ENCODE results near the gene KLHL7. TPM values are rescaled to one million over a fixed set of nuclear protein-coding genes. Genes with fewer than 3 reads are reported as not detected.

Gene KLHL7
- total RNA-seq, 1 donor from 2014 or later, result 54.8 TPM

DNA sequence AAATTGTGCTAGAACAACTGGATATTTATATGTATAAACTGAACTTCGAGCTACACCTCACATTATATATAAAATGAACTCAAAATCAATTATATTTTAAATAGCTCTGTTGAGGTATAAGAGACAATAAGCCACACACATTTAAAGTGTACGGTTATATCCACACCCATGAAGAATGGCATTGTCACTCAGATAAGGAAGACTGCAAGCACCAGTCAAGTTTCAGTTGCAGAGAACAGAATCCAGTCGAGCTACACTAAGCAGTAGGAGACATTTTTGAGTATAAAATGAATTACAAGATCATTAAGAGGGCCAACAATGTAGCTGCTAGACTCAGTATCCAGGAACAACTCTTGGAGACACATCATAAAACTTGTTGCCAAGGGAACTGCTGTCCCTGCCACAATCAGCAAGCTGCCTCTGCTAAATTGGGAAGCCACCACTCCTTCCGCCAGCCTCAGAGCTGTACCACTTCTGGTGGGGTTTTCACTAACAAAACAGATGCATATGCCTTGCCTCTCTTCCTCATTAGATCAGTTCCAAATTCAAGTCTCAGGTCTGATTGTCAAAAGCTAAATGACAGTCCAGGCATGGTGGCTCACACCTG lies 121.4 kb downstream of the KLHL7 start:
- Histone ChIP-seq H3K27me3 (ENCODE audit: control insufficient read depth, insufficient read depth, low read length) (no peaks in the 10 kb centered on the region), H3K4me3 (ENCODE audit: low read depth, low read length) (no peak overlapping the region), H3K36me3 (ENCODE audit: control insufficient read depth, insufficient read depth, low read length) (no peaks in the 10 kb centered on the region)
- DNase-seq (ENCODE audit: low read depth), result no peak
- TF ChIP-seq, protein P1, sequence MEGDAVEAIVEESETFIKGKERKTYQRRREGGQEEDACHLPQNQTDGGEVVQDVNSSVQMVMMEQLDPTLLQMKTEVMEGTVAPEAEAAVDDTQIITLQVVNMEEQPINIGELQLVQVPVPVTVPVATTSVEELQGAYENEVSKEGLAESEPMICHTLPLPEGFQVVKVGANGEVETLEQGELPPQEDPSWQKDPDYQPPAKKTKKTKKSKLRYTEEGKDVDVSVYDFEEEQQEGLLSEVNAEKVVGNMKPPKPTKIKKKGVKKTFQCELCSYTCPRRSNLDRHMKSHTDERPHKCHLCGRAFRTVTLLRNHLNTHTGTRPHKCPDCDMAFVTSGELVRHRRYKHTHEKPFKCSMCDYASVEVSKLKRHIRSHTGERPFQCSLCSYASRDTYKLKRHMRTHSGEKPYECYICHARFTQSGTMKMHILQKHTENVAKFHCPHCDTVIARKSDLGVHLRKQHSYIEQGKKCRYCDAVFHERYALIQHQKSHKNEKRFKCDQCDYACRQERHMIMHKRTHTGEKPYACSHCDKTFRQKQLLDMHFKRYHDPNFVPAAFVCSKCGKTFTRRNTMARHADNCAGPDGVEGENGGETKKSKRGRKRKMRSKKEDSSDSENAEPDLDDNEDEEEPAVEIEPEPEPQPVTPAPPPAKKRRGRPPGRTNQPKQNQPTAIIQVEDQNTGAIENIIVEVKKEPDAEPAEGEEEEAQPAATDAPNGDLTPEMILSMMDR (IDR thresholded peaks at IDR 0.05; ENCODE audit: insufficient read depth, low read length, poor library complexity, severe bottlenecking), result no peak

Other genes with a start within 250 kb of the KLHL7 start
- 20.7 and 29.9 TPM in 2 replicates for gene HYCC1, start 91.7 kb upstream of the KLHL7 start, total RNA-seq
- gene NUP42, start 76.3 kb downstream of the KLHL7 start, total RNA-seq, result 46.1 and 50.1 TPM in 2 replicates
- gene GPNMB, start 141.0 kb downstream of the KLHL7 start, total RNA-seq, result 33.5 and 36.1 TPM in 2 replicates
- 50.9 and 58.5 TPM in 2 replicates for gene MALSU1, start 193.6 kb downstream of the KLHL7 start, total RNA-seq